ENCODE data around the gene SDS.

The SDS gene

DNA sequence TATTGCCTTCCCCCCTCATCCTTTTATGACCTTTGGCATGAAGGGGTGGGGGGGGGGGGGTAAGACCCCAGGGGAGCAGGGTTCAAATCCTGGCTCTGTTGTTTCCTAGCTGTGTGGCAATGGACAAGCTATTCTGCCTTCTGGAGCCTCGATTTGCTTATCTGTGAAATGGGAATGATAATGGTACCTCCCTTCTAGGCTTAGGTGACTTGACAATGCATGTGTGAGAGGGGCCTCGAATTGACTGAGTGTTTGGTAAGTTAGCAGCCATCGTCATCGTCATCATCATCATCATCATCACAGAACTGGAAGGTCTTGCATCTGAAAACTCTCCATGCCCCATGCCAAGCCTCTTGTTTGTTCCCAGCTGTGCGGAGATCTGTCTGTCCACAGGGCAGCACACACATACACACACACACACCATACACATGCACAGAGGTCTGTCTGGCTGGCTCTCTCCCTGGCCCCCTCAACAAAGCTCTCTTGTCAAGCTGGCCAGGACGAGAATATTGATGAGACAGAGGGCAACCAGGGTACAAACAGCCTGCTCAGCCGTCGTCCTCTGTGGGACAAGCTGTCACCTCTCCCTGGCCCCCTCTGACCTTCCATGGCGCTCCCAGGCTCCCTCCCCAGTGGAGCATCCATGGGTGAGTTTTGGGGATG is 5.9 kb upstream of the SDS start:
- DNase-seq (ENCODE audit: low read depth), result no peak
- no peaks in the 10 kb centered on the region for H3K36me3 ChIP-seq (ENCODE audit: control insufficient read depth, insufficient read depth, low read length, severe bottlenecking)
- H3K27me3 ChIP-seq (replicated peaks; ENCODE audit: control insufficient read depth, insufficient read depth, low read length), result peaks cover 12% of the 10 kb centered on the region
- no peak overlapping the region for H3K4me3 ChIP-seq (ENCODE audit: low read length)
- peaks cover 12% of the 10 kb centered on the region for H3K4me1 ChIP-seq (ENCODE audit: control insufficient read depth, insufficient read depth, low read length)
- H3K9ac ChIP-seq (ENCODE audit: low read length), result no peak overlapping the region
- no peaks in the 10 kb centered on the region for H3K9me3 ChIP-seq (ENCODE audit: control insufficient read depth, low read length)

DNA sequence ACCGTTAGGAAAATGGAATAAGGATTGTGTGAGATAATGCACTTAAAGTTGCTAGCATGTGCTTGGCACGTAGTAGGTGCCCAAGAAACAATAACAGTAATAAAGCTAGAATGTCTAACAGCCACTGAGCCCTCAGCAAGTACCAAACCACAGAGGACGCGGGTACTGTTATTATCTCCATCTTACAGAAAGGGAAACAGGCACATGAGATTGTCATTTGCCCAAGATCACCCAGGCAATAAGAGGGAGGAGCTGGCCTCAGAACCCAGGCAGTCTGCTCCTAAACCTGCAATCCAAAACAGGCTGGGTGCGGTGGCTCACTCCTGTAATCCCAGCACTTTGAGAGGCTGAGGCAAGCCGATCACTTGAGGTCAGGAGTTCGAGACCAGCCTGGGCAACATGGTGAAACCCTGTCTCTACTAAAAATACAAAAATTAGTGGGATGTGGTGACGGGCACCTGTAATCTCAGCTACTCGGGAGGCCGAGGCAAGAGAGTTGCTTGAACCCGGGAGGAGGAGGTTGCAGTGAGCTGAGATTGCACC is 5.1 kb upstream of the SDS start:
- Histone ChIP-seq H3K9ac (ENCODE audit: low read length) (no peak overlapping the region), H3K4me3 (ENCODE audit: low read length) (no peak overlapping the region), H3K36me3 (ENCODE audit: control insufficient read depth, insufficient read depth, low read length, severe bottlenecking) (no peaks in the 10 kb centered on the region), H3K27me3 (replicated peaks; ENCODE audit: control insufficient read depth, insufficient read depth, low read length) (peaks cover 12% of the 10 kb centered on the region), H3K4me1 (ENCODE audit: control insufficient read depth, insufficient read depth, low read length) (peaks cover 15% of the 10 kb centered on the region), H3K9me3 (ENCODE audit: control insufficient read depth, low read length) (no peaks in the 10 kb centered on the region)
- DNase-seq (ENCODE audit: low read depth), result no peak

DNA sequence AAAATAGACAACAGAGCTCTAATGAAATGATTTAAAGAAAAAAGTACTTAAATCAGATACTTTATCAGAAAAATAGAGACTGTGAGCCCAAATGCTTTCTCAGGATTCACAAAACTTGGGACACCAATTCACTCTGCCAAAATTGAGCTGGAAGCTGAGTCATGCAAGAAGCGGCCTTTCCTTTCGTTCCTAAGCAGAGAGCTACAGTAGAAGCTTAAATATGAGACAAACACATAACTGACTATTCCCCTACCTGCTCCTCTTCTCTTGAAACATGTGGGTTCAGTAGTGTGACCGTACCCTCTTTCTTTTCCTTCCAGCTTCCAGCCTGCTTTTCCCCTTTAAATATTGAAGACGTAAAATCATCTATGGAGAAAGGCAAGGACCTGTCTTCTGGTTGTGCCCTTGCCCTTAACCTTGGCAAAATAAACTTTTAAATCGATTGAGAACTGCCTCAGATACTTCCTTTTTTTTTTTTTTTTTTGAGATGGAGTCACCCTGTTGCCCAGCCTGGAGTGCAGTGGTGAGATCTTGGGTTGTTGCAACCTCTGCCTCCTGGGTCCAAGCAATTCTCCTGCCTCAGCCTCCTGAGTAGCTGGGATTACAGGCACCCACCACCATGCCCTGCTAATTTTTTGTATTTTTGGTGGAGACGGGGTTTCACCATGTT is 4.4 kb upstream of the SDS start:
- H3K4me3 ChIP-seq (ENCODE audit: low read length), result peak overlapping the region; percentile 44
- peaks cover 12% of the 10 kb centered on the region for H3K27me3 ChIP-seq (replicated peaks; ENCODE audit: control insufficient read depth, insufficient read depth, low read length)
- peak overlapping the region; percentile 71 for H3K9ac ChIP-seq (ENCODE audit: low read length)
- peak; percentile 69 for DNase-seq (ENCODE audit: low read depth)
- no peaks in the 10 kb centered on the region for H3K9me3 ChIP-seq (ENCODE audit: control insufficient read depth, low read length)
- H3K36me3 ChIP-seq (ENCODE audit: control insufficient read depth, insufficient read depth, low read length, severe bottlenecking), result no peaks in the 10 kb centered on the region
- H3K4me1 ChIP-seq (ENCODE audit: control insufficient read depth, insufficient read depth, low read length), result peaks cover 13% of the 10 kb centered on the region

DNA sequence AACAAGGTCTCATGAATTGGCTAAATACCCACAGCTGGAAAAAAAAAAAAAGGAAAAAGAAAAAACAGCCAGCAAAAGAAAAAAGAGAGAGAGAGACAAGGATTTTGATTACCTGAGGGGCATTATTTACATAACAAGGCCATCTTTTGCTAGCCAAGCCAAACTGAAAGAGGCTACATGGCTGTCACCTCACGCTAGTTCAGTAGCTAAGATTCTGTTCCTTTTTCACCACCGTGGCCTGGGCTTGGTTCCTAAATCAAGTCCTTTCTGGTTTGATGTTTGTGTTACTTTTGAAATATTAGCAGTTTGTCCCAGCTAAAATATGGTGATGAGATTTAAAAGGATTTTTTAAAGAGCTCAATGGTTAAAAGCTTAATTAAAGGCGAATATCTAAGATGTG is 2.0 kb upstream of the SDS start:
- H3K27me3 ChIP-seq (replicated peaks; ENCODE audit: control insufficient read depth, insufficient read depth, low read length), result peaks cover 5% of the 10 kb centered on the region
- no peak for DNase-seq (ENCODE audit: low read depth)
- peaks cover 13% of the 10 kb centered on the region for H3K4me1 ChIP-seq (ENCODE audit: control insufficient read depth, insufficient read depth, low read length)
- H3K4me3 ChIP-seq (ENCODE audit: low read length), result no peak overlapping the region
- no peaks in the 10 kb centered on the region for H3K9me3 ChIP-seq (ENCODE audit: control insufficient read depth, low read length)
- no peaks in the 10 kb centered on the region for H3K36me3 ChIP-seq (ENCODE audit: control insufficient read depth, insufficient read depth, low read length, severe bottlenecking)
- H3K9ac ChIP-seq (ENCODE audit: low read length), result no peak overlapping the region

DNA sequence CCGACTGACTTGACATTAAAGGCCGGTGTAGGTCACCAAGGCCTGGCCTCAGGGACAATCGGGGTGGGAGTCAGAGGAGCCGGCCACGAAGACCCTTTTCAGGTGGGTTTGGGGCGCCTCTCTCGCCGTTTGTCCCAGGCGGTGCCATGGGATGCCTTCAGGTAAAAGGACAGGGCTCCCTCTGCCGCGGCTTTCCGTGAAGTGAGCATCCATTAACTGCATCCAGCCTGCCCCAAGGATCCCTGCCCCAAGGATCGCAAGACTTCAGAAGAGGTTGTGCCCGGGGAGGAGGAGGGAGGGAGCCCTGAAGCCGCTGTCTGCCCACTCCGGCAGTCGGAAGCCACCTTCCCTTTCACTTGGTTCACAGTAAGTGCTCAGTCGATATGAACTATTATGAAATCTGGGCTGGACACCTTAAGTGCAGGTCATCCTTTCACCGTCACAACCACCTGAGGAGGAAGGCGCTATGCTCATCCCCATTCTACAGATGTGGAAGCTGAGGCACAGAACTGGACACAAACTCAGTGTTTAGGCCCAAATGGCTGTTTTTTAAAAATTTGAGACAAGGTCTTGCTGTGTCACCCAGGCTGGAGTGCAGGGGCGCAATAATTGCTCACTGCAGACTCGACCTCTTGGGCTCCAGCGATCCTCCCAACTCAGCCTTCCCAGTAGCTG is 964 bp downstream of the SDS start:
- Histone ChIP-seq H3K27me3 (replicated peaks; ENCODE audit: control insufficient read depth, insufficient read depth, low read length) (peaks cover 21% of the 10 kb centered on the region), H3K9me3 (ENCODE audit: control insufficient read depth, low read length) (no peaks in the 10 kb centered on the region), H3K9ac (ENCODE audit: low read length) (no peak overlapping the region), H3K36me3 (ENCODE audit: control insufficient read depth, insufficient read depth, low read length, severe bottlenecking) (no peaks in the 10 kb centered on the region), H3K4me3 (ENCODE audit: low read length) (no peak overlapping the region), H3K4me1 (ENCODE audit: control insufficient read depth, insufficient read depth, low read length) (peaks cover 7% of the 10 kb centered on the region)
- DNase-seq (ENCODE audit: low read depth), result no peak

DNA sequence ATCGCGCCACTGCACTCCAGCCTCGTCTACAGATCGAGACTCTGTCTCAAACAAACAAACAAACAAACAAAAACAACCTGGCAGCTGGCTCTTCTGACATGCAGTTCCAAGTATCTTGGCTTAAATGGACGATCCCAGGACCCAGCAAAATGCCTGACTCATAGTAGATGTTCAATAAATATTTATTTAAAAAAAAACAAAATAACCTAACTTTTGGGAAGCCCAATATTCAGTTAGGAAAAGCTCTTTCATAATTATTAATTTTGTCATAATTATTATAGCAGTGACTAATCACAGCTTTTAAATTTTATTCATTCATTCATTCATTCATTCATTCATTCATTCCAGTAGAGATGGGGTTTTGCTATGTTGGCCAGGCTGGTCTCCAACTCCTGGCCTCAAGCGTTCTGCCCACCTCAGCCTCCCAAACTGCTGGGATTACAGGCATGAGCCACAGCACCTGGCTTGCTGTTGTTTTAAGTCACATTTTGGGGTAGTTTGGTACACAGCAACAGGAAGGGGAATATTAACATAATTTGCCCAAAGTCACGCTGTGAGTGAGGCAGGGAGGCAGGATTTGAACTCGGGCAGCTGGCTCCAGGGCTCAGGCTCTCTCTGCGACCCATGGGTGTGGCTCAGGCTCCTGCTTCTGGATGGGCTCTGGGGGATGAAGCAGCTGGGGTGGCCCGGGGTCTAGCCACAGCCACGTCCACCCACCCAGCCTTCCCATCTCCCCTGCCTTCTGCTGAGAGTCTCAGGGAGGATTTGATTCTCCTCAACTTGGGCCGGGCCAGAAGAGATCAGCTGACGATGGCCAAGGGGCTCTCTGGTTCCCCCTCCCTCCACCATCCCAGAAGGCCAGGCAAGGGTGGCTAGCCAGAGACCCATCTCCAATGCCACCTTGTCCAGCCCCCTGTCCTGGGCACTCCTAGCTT is 2.4 kb downstream of the SDS start:
- no peaks in the 10 kb centered on the region for H3K9me3 ChIP-seq (ENCODE audit: control insufficient read depth, low read length)
- H3K9ac ChIP-seq (ENCODE audit: low read length), result no peak overlapping the region
- DNase-seq (ENCODE audit: low read depth), result no peak

DNA sequence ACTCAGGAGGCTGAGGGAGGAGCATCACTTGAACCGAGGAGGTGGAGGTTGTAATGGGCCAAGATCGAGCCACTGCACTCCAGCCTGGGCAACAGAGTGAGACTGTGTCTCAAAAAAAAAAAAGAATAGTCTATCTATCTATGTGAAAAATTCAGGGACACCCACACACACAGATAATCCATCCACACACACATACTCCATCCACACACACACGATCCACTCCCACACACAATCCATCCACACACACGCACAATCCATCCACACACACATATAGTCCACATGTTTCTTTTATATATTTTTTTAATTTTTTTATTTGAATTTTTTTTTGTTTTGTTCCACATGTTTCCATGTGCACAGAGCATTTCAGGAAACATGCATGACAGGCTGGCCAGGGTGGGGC is 3.3 kb downstream of the SDS start:
- H3K36me3 ChIP-seq (ENCODE audit: control insufficient read depth, insufficient read depth, low read length, severe bottlenecking), result no peaks in the 10 kb centered on the region
- peaks cover 4% of the 10 kb centered on the region for H3K4me1 ChIP-seq (ENCODE audit: control insufficient read depth, insufficient read depth, low read length)

More for the DNA sequence above, 2.4 kb downstream of the SDS start:
- no peak overlapping the region for H3K4me3 ChIP-seq (ENCODE audit: low read length)
- H3K36me3 ChIP-seq (ENCODE audit: control insufficient read depth, insufficient read depth, low read length, severe bottlenecking), result no peaks in the 10 kb centered on the region
- H3K4me1 ChIP-seq (ENCODE audit: control insufficient read depth, insufficient read depth, low read length), result peaks cover 4% of the 10 kb centered on the region
- H3K27me3 ChIP-seq (replicated peaks; ENCODE audit: control insufficient read depth, insufficient read depth, low read length), result peaks cover 30% of the 10 kb centered on the region

DNA sequence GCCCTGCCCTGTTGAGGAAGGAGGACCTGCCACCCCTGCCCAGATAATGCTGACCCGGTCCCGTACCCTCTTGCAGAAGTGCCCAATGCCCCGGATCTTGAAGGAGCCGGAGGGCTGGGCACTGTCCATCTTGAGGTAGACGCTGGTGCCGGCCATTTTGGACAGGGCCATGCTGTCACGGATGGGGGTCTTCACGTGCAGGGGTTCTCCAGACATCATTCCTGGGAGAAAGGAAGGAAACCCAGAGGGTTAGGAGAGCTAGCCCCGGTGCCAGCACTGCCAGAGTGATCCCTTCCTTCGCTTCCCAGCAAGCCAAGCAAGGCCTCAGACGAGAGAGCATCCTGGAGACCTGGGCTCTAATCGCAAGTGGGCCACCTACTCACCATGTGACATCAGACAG is 4.2 kb downstream of the SDS start:
- Histone ChIP-seq H3K4me3 (ENCODE audit: low read length) (no peak overlapping the region), H3K36me3 (ENCODE audit: control insufficient read depth, insufficient read depth, low read length, severe bottlenecking) (no peaks in the 10 kb centered on the region), H3K27me3 (replicated peaks; ENCODE audit: control insufficient read depth, insufficient read depth, low read length) (peaks cover 30% of the 10 kb centered on the region), H3K9ac (ENCODE audit: low read length) (no peak overlapping the region), H3K4me1 (ENCODE audit: control insufficient read depth, insufficient read depth, low read length) (peaks cover 4% of the 10 kb centered on the region), H3K9me3 (ENCODE audit: control insufficient read depth, low read length) (no peaks in the 10 kb centered on the region)
- DNase-seq (ENCODE audit: low read depth), result no peak

More for the DNA sequence above, 3.3 kb downstream of the SDS start:
- H3K4me3 ChIP-seq (ENCODE audit: low read length), result no peak overlapping the region
- H3K9ac ChIP-seq (ENCODE audit: low read length), result no peak overlapping the region
- DNase-seq (ENCODE audit: low read depth), result no peak
- H3K9me3 ChIP-seq (ENCODE audit: control insufficient read depth, low read length), result no peaks in the 10 kb centered on the region
- peaks cover 30% of the 10 kb centered on the region for H3K27me3 ChIP-seq (replicated peaks; ENCODE audit: control insufficient read depth, insufficient read depth, low read length)

DNA sequence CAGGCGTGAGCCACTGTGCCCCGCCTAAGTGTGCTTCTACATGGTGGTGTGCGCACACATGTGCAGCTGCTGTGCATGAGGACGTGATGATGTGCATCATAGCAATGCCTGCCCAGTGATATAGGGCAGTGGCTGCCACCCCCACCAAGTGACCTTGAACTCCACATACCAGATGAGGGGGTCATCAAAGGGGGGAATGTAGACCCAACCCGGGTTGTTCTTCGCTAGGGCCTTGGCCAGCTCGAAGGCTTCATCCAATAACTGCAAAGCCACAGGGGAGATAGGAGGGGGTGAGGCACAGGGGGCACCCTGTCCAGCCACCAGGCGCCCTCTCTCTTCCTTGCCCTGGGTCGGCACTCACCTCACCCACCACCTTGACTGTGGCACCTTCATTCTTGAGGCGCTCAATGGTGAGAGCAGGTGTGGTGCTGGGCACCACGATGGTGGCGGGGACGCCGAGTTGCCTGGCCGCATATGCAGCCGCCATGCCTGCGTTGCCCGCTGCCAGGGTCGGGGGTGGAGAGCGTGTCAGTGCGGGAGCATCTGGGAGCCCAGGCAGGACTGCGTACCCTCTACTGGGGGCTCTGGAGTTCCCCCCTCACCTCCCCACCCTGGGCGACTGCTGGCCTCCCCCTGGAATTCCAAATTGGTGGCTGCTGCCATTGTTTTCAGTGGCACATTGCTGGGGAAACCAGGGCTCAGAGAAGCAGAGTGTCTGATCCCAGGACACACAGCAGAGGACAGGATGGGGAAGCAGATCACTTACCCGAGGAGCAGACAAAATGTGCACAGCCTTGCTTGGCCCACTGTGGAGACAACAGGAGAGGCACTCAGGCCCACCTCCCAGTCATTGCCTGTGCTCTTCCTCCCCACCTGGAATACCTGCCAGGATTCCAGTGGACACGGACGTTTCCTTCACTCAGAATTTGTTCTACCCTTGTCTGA is 5.1 kb downstream of the SDS start:
- no peak overlapping the region for H3K9ac ChIP-seq (ENCODE audit: low read length)
- H3K36me3 ChIP-seq (ENCODE audit: control insufficient read depth, insufficient read depth, low read length, severe bottlenecking), result no peaks in the 10 kb centered on the region
- no peak for DNase-seq (ENCODE audit: low read depth)
- H3K9me3 ChIP-seq (ENCODE audit: control insufficient read depth, low read length), result no peaks in the 10 kb centered on the region
- H3K4me3 ChIP-seq (ENCODE audit: low read length), result no peak overlapping the region
- peaks cover 30% of the 10 kb centered on the region for H3K27me3 ChIP-seq (replicated peaks; ENCODE audit: control insufficient read depth, insufficient read depth, low read length)
- no peaks in the 10 kb centered on the region for H3K4me1 ChIP-seq (ENCODE audit: control insufficient read depth, insufficient read depth, low read length)
